ENCODE measurements around the gene MATCAP1.

The MATCAP1 gene

DNA sequence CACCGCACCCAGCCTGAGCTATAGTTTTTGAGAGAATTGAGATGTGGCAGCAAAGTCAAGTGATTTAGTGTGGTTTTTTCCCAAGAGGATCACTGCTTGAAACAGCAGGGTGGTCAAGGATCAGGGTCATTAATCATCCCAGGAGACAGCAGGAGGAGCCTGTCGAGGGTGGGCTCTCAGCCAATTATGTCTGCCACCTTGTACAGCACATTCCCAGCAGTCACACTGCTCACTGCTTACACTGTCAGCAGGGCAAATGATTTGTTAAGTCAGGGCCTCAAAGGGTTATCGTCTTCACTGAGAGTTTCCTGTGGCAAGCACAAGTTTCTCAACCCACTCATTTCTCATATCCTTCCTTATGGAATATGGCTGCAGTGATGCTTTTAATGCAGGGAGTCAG is 46.2 kb downstream of the MATCAP1 start:
- TF ChIP-seq, protein P1, sequence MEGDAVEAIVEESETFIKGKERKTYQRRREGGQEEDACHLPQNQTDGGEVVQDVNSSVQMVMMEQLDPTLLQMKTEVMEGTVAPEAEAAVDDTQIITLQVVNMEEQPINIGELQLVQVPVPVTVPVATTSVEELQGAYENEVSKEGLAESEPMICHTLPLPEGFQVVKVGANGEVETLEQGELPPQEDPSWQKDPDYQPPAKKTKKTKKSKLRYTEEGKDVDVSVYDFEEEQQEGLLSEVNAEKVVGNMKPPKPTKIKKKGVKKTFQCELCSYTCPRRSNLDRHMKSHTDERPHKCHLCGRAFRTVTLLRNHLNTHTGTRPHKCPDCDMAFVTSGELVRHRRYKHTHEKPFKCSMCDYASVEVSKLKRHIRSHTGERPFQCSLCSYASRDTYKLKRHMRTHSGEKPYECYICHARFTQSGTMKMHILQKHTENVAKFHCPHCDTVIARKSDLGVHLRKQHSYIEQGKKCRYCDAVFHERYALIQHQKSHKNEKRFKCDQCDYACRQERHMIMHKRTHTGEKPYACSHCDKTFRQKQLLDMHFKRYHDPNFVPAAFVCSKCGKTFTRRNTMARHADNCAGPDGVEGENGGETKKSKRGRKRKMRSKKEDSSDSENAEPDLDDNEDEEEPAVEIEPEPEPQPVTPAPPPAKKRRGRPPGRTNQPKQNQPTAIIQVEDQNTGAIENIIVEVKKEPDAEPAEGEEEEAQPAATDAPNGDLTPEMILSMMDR (IDR thresholded peaks at IDR 0.05; ENCODE audit: low read depth, low read length), result no peak
- H3K4me3 ChIP-seq (ENCODE audit: low read depth, low read length), result no peak overlapping the region

DNA sequence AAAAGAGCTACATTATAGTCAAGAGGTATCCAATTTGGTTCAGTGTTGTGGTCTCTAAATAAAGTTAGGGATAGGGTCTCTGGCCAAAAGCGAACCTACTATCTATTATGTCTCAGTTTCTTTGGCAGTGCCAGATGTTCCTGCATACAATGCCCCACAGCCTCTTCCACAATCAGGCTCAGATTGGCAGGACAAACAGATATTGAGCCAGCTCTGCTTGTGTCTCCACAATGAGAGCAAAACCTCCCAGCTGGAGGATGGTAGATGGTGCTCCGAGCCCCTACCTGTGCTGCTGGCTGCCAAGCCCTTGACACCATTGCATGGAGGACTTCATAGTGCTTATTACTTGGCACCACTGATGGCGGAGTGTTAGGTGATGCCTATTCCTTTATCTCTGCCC is 54.3 kb downstream of the MATCAP1 start:
- H3K4me3 ChIP-seq (ENCODE audit: low read depth, low read length), result no peak overlapping the region
- TF ChIP-seq, protein P1 (IDR thresholded peaks at IDR 0.05; ENCODE audit: low read depth, low read length), result no peak

DNA sequence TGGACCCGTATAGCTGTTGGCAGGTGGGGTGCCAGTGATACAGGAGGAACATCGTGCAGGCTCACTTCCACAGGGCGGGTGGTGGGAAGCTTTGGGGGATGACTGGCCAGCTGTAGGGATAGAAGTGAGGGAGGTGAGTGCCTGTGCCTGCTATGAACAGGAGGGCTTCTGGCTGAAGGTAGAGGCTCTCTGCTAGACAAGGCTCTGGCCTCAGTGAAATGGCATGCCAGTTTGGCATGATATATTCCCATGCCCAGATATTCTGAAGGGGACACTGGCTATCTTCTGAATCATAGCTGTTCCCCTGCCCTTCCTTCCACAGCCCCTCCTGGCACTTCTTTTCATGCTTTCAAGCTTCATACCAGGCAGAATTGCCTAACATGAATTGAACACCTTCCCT is 54.9 kb downstream of the MATCAP1 start:
- TF ChIP-seq, protein P1 (IDR thresholded peaks at IDR 0.05; ENCODE audit: low read depth, low read length), result no peak
- H3K4me3 ChIP-seq (ENCODE audit: low read depth, low read length), result no peak overlapping the region

DNA sequence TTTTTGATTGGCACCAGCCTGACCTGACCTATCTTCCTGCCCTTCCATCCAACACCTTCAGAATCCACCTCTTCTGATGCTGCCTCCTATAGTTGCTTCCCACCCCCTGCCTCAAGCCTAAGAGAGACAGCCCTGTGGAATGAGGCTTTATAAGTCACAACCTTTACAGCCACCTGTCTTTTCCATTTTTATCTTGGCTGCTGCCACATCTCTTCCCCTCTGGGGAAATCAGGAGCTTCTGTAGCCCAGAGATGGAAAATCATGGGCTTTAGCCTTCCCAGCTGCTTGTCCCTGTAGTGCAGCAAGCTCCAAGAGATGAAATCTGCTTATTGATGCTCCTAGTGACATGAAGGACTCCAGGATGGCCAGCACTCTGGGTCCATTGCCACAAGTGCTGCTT is 55.3 kb downstream of the MATCAP1 start:
- H3K4me3 ChIP-seq (ENCODE audit: low read depth, low read length), result no peak overlapping the region
- TF ChIP-seq, protein P1 (IDR thresholded peaks at IDR 0.05; ENCODE audit: low read depth, low read length), result no peak

All from WI38 (cell line).